ENCODE data around the gene CRYGN. TPM values are rescaled to one million over a fixed set of nuclear protein-coding genes. Genes with fewer than 3 reads are reported as not detected.

CRYGN gene
- total RNA-seq, 2 experiments from 2014 or later, result 0.25 TPM; not detected in 1

DNA sequence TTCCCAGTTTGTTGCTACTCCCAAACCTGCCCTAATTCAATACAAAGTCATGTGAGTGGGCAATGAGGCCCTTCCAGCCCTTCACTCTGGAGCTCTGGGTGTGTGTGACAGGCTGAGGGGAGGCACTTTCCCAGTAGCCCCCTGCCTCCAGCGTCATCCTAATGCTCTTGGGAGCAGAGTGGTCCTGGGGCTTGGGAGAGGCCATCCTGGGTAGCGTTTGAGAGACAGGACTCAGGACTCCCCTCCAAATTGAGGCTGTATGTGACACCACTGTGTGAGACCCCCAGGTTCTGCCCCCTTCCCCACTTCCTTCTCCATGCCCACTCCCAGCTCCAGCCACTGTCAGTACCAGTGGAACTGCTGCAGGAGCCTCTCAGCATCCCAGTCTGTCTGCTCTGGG, 6.5 kb upstream of the CRYGN start:
- Mint-ChIP-seq H3K4me3 (no peak overlapping the region), H3K36me3 (ENCODE audit: low read depth) (no peaks in the 10 kb centered on the region), H3K27ac (no peak overlapping the region), H3K9me3 (no peaks in the 10 kb centered on the region), H3K4me1 (peaks cover 24% of the 10 kb centered on the region), H3K27me3 (peaks cover 18% of the 10 kb centered on the region)
- ChIA-PET POLR2A (no interaction called here), CTCF (interaction anchor here (0.9 to 3.0 kb wide), 3 partner anchors 11 to 112 kb away, joined by 3 to 14 read pairs (median 8); no protein-coding TSS in a partner anchor)
- no peak for DNase-seq

DNA sequence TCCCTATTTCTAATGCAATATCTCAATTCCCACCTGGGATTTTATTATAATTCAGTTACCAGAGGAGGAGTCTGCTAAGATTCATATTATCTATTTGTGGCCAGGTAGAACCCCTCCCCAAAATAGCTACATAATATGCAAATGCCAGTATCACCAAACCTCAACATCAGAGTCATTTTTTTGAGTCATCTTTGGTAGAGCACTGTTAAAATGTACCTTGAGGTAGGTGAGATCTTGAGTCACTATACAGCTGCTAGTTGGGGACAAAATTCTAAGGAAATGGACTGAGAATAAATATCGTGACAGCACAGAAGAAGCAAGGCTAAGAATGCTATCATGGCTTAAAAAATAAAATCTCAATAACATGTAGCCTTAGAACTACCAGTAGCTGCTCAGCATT, 4.7 kb upstream of the CRYGN start:
- no peak overlapping the region for H3K27ac Mint-ChIP-seq
- CTCF ChIA-PET, result interaction anchor here (0.6 to 1.3 kb wide), 2 partner anchors 15 to 88 kb away, joined by 3 read pairs; no protein-coding TSS in a partner anchor
- peaks cover 37% of the 10 kb centered on the region for H3K4me1 Mint-ChIP-seq
- H3K9me3 Mint-ChIP-seq, result no peaks in the 10 kb centered on the region
- H3K36me3 Mint-ChIP-seq (ENCODE audit: low read depth), result no peaks in the 10 kb centered on the region
- H3K4me3 Mint-ChIP-seq, result no peak overlapping the region
- peaks cover 19% of the 10 kb centered on the region for H3K27me3 Mint-ChIP-seq
- no peak for DNase-seq
- POLR2A ChIA-PET, result interaction anchor here (0.5 kb wide), 1 partner anchor 15 kb away, joined by 3 read pairs; no protein-coding TSS in a partner anchor

DNA sequence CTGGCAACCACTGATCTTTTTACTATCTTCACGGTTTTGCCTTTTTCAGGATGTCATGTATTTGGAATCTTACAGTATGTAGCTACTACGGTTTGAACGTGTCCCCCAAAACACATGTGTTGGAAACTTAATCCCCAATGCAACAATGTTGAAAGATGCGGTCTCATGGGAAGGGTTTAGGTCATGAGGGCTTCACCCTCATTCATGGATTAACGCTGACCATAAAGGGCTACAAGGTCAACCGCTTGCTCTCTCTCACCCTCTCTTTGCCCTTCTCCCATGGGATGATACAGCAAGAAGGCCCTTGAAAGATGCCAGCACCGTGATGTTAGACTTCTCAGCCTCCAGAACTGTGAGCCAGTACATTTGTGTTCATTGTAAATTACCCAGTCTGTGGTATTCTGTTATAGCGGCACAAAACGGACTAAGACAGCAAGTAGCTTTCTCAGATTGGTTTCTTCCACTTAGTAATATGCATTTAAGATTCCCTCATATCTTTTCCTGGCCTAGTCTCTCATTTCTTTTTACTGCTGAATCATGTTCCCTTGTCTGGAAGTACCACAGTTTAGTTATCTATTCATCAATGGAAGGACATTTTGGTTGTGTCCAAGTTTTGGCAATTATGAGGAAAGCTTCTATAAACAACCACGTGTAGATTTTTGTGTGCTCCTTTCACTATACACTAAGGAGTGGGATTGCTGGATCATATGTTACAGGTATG, 3.0 kb upstream of the CRYGN start:
- no peak overlapping the region for H3K4me3 Mint-ChIP-seq

GRCh38 chr7:151440799-151441445, 981 bp upstream of the CRYGN start:
- H3K36me3 Mint-ChIP-seq (ENCODE audit: low read depth), result no peaks in the 10 kb centered on the region
- peaks cover 17% of the 10 kb centered on the region for H3K27me3 Mint-ChIP-seq
- H3K4me3 Mint-ChIP-seq, result no peak overlapping the region
- peaks cover 25% of the 10 kb centered on the region for H3K4me1 Mint-ChIP-seq
- CTCF ChIA-PET, result interaction anchor here (1.3 to 1.5 kb wide), 3 partner anchors 8 to 73 kb away, joined by 3 to 6 read pairs (median 3); no protein-coding TSS in a partner anchor
- no peak for DNase-seq
- POLR2A ChIA-PET, result interaction anchor here (0.7 kb wide), 1 partner anchor 809 kb away, joined by 7 read pairs; no protein-coding TSS in a partner anchor
- no peaks in the 10 kb centered on the region for H3K9me3 Mint-ChIP-seq
- H3K27ac Mint-ChIP-seq, result peak overlapping the region; percentile 67

More for the DNA sequence above, 3.0 kb upstream of the CRYGN start:
- POLR2A ChIA-PET, result no interaction called here
- no peak overlapping the region for H3K27ac Mint-ChIP-seq
- no peaks in the 10 kb centered on the region for H3K36me3 Mint-ChIP-seq (ENCODE audit: low read depth)
- H3K27me3 Mint-ChIP-seq, result peaks cover 17% of the 10 kb centered on the region
- DNase-seq, result no peak
- CTCF ChIA-PET, result interaction anchor here (0.6 to 2.0 kb wide), 5 partner anchors 10 to 207 kb away, joined by 3 to 7 read pairs (median 3); no protein-coding TSS in a partner anchor
- H3K9me3 Mint-ChIP-seq, result no peaks in the 10 kb centered on the region
- H3K4me1 Mint-ChIP-seq, result peaks cover 30% of the 10 kb centered on the region

DNA sequence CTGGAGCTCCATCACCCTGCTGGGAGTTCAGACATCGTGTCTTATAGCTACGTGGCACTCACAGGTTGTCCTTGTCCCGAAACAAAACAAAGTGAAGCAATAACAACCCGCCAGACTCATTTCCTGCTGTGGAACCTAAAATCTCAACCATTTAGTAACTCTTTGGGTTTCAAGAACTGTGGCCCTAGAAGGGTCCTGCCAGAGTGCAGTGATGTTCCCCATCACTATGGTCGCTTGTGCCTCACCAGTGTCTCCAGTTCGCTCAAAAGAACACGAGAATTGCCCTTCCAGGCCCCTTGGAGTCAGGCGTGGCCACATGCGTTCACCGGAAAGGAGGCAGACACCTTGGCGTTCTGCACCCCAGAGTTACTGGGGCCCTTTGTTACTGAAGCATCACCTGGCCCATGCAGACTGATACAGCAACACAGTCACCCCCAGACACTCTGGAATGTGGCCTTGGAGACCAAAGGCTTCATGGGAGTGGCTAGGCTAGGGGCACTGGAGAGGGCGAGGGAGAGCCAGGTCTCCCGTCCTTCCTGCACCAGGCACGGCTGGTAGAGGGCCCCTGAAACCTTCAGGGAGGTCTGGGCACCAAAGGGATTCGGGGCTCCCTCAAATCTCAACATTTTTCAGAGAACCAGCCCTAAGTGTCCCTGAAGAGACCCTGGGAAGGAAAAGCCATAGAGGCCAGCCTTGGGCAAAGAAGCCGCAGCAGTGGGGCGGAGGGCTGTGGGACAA, 908 bp downstream of the CRYGN start:
- H3K4me3 Mint-ChIP-seq, result no peak overlapping the region

DNA sequence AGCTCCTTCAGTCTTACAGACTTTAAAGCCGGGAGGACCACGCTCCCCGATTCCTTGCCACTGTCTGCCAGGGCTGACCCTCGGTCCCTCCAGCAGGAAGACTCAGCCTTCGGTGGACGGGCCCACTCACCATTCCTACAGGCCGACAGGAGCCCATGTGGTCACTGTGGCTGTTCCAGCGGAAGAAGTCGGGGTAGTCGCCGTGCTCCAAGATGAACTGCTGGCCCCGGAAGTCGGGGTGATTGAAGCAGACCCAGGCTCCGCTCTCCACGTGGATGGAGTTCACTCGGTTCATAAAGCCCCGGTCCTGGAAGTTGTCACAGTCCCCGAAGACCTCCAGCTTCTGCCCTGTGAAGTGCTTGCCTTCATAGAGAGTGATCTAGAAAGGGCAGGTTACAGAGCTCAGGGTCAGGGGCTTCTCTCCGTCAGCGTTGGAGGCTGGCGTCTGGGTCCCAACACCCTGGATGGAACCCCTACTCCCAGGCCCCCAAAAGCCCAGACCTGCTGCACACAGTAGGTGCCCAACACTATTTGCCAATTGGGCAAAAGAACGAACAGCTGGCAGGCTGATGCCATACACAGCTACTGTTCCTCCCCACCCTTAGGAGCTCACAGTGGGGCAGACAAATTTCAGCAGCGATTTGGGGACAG, 1.9 kb downstream of the CRYGN start:
- H3K4me3 Mint-ChIP-seq, result no peak overlapping the region
- POLR2A ChIA-PET, result no interaction called here

More for the DNA sequence above, 908 bp downstream of the CRYGN start:
- ChIA-PET POLR2A (no interaction called here), CTCF (interaction anchor here (1.0 to 2.9 kb wide), 2 partner anchors 9 to 15 kb away, joined by 3 to 21 read pairs; no protein-coding TSS in a partner anchor)
- Mint-ChIP-seq H3K27me3 (peaks cover 7% of the 10 kb centered on the region), H3K4me1 (peaks cover 27% of the 10 kb centered on the region), H3K9me3 (no peaks in the 10 kb centered on the region), H3K27ac (no peak overlapping the region), H3K36me3 (ENCODE audit: low read depth) (no peaks in the 10 kb centered on the region)
- no peak for DNase-seq

GRCh38 chr7:151437159-151437553, 2.8 kb downstream of the CRYGN start:
- Mint-ChIP-seq H3K27me3 (peaks cover 5% of the 10 kb centered on the region), H3K4me1 (peaks cover 38% of the 10 kb centered on the region), H3K9me3 (no peaks in the 10 kb centered on the region), H3K27ac (no peak overlapping the region), H3K4me3 (no peak overlapping the region), H3K36me3 (ENCODE audit: low read depth) (no peaks in the 10 kb centered on the region)
- ChIA-PET CTCF (interaction anchor here (0.6 to 2.9 kb wide), 4 partner anchors 11 to 88 kb away, joined by 3 to 21 read pairs (median 3); no protein-coding TSS in a partner anchor), POLR2A (interaction anchor here (0.5 kb wide), 1 partner anchor 67 kb away, joined by 3 read pairs; no protein-coding TSS in a partner anchor)
- no peak for DNase-seq

More for the DNA sequence above, 1.9 kb downstream of the CRYGN start:
- no peak for DNase-seq
- Mint-ChIP-seq H3K27me3 (peaks cover 7% of the 10 kb centered on the region), H3K36me3 (ENCODE audit: low read depth) (no peaks in the 10 kb centered on the region), H3K9me3 (no peaks in the 10 kb centered on the region), H3K27ac (no peak overlapping the region), H3K4me1 (peaks cover 37% of the 10 kb centered on the region)
- CTCF ChIA-PET, result interaction anchor here (0.7 to 2.9 kb wide), 3 partner anchors 11 to 87 kb away, joined by 3 to 21 read pairs (median 3); no protein-coding TSS in a partner anchor

DNA sequence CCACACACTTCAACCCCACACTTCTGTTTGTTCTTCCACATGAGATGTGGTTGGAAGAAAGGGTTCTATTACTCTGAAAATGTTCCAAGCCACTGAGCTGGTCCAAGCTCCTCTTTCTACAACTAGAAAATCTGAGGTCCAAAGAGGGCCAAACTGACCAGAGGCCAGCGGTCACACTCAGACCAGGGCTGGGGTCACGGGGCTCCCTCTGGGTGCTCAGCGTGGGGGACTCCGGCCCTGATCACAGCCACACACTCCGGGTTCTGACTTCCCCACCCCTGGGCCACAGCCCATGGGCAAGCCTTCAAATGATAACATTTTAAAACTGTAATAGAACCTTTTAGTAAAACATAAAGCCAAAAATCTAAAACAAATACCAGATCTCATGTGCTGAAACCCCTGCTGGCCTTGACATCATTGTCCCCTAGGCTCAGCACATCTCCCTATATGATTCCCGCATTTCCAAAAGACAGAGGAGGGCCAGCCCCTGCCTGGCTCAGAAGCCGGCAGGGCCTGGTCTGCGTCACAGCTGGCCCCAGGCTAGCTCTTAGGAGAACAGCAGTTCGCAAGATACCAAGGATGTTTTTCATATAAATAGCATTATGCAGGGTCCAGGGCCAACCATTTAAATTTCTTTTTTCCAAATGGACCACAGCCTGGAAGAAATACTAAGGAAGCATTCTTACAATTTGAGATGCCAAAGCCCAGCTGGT, 3.3 kb downstream of the CRYGN start:
- H3K27me3 Mint-ChIP-seq, result peaks cover 5% of the 10 kb centered on the region
- no peaks in the 10 kb centered on the region for H3K9me3 Mint-ChIP-seq
- no peak overlapping the region for H3K27ac Mint-ChIP-seq
- CTCF ChIA-PET, result interaction anchor here (0.6 to 2.9 kb wide), 4 partner anchors 10 to 14 kb away, joined by 3 to 21 read pairs (median 3); no protein-coding TSS in a partner anchor
- H3K4me3 Mint-ChIP-seq, result no peak overlapping the region
- POLR2A ChIA-PET, result no interaction called here
- H3K4me1 Mint-ChIP-seq, result peaks cover 34% of the 10 kb centered on the region
- H3K36me3 Mint-ChIP-seq (ENCODE audit: low read depth), result no peaks in the 10 kb centered on the region
- no peak for DNase-seq

- Mint-ChIP-seq H3K4me3 (no peak overlapping the region), H3K27me3 (peaks cover 5% of the 10 kb centered on the region), H3K4me1 (peaks cover 34% of the 10 kb centered on the region), H3K27ac (no peak overlapping the region), H3K36me3 (ENCODE audit: low read depth) (no peaks in the 10 kb centered on the region), H3K9me3 (no peaks in the 10 kb centered on the region)
- CTCF ChIA-PET, result interaction anchor here (1.2 to 2.9 kb wide), 3 partner anchors 10 to 86 kb away, joined by 3 to 21 read pairs (median 4); no protein-coding TSS in a partner anchor
- no peak for DNase-seq
- POLR2A ChIA-PET, result no interaction called here
Observed at GRCh38 chr7:151435971-151436370, 4.0 kb downstream of the CRYGN start.

- Mint-ChIP-seq H3K4me1 (peaks cover 34% of the 10 kb centered on the region), H3K4me3 (no peak overlapping the region), H3K27me3 (no peaks in the 10 kb centered on the region), H3K36me3 (ENCODE audit: low read depth) (no peaks in the 10 kb centered on the region), H3K9me3 (no peaks in the 10 kb centered on the region), H3K27ac (no peak overlapping the region)
- ChIA-PET CTCF (interaction anchor here (1.2 to 4.2 kb wide), 3 partner anchors 11 to 85 kb away, joined by 3 to 17 read pairs (median 4); no protein-coding TSS in a partner anchor), POLR2A (no interaction called here)
- DNase-seq, result no peak
Observed at GRCh38 chr7:151435103-151435916, 4.6 kb downstream of the CRYGN start.

GRCh38 chr7:151434549-151434948, 5.4 kb downstream of the CRYGN start:
- Mint-ChIP-seq H3K4me3 (no peak overlapping the region), H3K36me3 (ENCODE audit: low read depth) (no peaks in the 10 kb centered on the region), H3K9me3 (no peaks in the 10 kb centered on the region), H3K4me1 (peaks cover 39% of the 10 kb centered on the region), H3K27ac (no peak overlapping the region), H3K27me3 (no peaks in the 10 kb centered on the region)
- ChIA-PET POLR2A (no interaction called here), CTCF (interaction anchor here (1.2 to 4.2 kb wide), 2 partner anchors 14 to 84 kb away, joined by 4 to 17 read pairs; no protein-coding TSS in a partner anchor)
- no peak for DNase-seq
